ENCODE measurements around the gene VTI1A. TPM values are rescaled to one million over a fixed set of nuclear protein-coding genes. Genes with fewer than 3 reads are reported as not detected.

The VTI1A gene
- total RNA-seq, 1 experiment from 2014 or later = 61.7 TPM

GRCh38 chr10:112735041-112735695, 288.2 kb downstream of the VTI1A start:
- peaks cover 24% of the 10 kb centered on the region for H3K4me1 ChIP-seq (ENCODE audit: low read length)
- H3K9ac ChIP-seq (ENCODE audit: low read length) = no peak overlapping the region
- H3K27me3 ChIP-seq (ENCODE audit: low read length) = no peaks in the 10 kb centered on the region
- no peaks in the 10 kb centered on the region for H3K9me2 ChIP-seq (replicated peaks; ENCODE audit: insufficient read depth, low read length)
- H3K79me2 ChIP-seq (ENCODE audit: low read length) = no peaks in the 10 kb centered on the region
- H3K4me2 ChIP-seq (ENCODE audit: low read depth, low read length, poor library complexity, severe bottlenecking) = no peak overlapping the region
- no peak for DNase-seq
- H4K20me1 ChIP-seq (ENCODE audit: insufficient read depth, low read depth, low read length) = no peaks in the 10 kb centered on the region
- no peak overlapping the region for H2AFZ ChIP-seq (ENCODE audit: low read length)
- no peak overlapping the region for H3K27ac ChIP-seq (ENCODE audit: low read length)
- H3K36me3 ChIP-seq (ENCODE audit: insufficient read depth, low read length) = no peaks in the 10 kb centered on the region
- no peaks in the 10 kb centered on the region for H3K9me3 ChIP-seq (ENCODE audit: low read length)
- no peak overlapping the region for H3K4me3 ChIP-seq (ENCODE audit: low read length)

DNA sequence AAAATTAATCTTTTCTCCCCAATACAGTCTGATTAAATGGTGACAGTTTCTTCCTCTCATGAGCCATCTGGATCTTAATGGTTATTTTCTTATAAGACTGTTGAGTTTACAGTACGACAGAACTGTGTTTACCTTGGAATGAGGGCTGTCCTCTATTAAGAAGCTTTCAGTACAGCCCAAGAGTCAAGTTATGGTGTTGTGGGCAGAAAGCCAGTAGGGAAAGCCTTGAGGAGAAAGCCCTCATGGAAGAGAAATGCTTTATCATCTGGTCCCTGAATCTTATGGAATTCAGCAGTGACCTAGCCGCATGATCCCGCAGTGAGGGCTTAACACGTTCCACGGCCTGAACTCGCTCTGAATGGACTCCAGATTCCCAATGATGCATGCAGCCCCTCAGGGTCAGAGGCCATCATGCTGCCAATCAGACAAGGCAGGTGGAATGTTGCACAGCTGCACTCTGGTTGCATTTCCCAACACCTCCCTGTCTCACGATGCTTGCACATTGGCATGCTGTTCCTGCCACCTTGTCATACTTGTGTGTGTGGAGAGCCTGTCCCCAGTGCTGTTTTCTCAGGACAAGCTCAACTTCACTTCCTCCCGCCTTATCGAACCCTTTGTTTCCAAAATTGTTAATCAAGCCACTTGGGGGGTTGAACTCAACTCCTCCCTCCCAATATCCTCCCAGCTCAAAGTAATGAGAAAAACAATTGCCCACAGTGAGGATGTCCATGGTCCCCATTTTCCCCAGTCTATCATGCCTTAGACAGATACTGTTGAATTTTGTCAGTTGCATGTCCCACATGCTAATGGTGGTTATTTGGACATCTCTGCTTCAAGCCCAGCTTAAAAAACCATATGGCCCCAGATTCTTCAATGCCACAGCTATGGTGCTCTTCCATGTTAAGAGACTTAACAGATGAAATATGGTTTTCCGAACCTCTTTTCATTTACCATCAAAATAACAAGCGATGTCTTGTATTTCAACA, 291.9 kb downstream of the VTI1A start:
- no peaks in the 10 kb centered on the region for H3K9me2 ChIP-seq (replicated peaks; ENCODE audit: insufficient read depth, low read length)
- no peak overlapping the region for H3K9ac ChIP-seq (ENCODE audit: low read length)
- no peaks in the 10 kb centered on the region for H3K79me2 ChIP-seq (ENCODE audit: low read length)
- DNase-seq = no peak
- no peak overlapping the region for H3K4me2 ChIP-seq (ENCODE audit: low read depth, low read length, poor library complexity, severe bottlenecking)
- no peaks in the 10 kb centered on the region for H3K36me3 ChIP-seq (ENCODE audit: insufficient read depth, low read length)
- no peaks in the 10 kb centered on the region for H3K9me3 ChIP-seq (ENCODE audit: low read length)
- H2AFZ ChIP-seq (ENCODE audit: low read length) = no peak overlapping the region
- H4K20me1 ChIP-seq (ENCODE audit: insufficient read depth, low read depth, low read length) = no peaks in the 10 kb centered on the region
- no peaks in the 10 kb centered on the region for H3K4me1 ChIP-seq (ENCODE audit: low read length)
- no peak overlapping the region for H3K27ac ChIP-seq (ENCODE audit: low read length)
- no peaks in the 10 kb centered on the region for H3K27me3 ChIP-seq (ENCODE audit: low read length)
- H3K4me3 ChIP-seq (ENCODE audit: low read length) = no peak overlapping the region

- Histone ChIP-seq H3K79me2 (ENCODE audit: low read length) (no peaks in the 10 kb centered on the region), H3K9ac (ENCODE audit: low read length) (no peak overlapping the region), H3K9me3 (ENCODE audit: low read length) (no peaks in the 10 kb centered on the region), H3K4me2 (ENCODE audit: low read depth, low read length, poor library complexity, severe bottlenecking) (no peak overlapping the region), H2AFZ (ENCODE audit: low read length) (no peak overlapping the region), H3K9me2 (replicated peaks; ENCODE audit: insufficient read depth, low read length) (no peaks in the 10 kb centered on the region), H3K27me3 (ENCODE audit: low read length) (no peaks in the 10 kb centered on the region), H3K4me3 (ENCODE audit: low read length) (no peak overlapping the region), H3K27ac (ENCODE audit: low read length) (no peak overlapping the region), H3K4me1 (ENCODE audit: low read length) (no peaks in the 10 kb centered on the region), H3K36me3 (ENCODE audit: insufficient read depth, low read length) (no peaks in the 10 kb centered on the region), H4K20me1 (ENCODE audit: insufficient read depth, low read depth, low read length) (no peaks in the 10 kb centered on the region)
- DNase-seq = no peak
Observed at GRCh38 chr10:112739592-112740353, 292.8 kb downstream of the VTI1A start.

- no peaks in the 10 kb centered on the region for H3K27me3 ChIP-seq (ENCODE audit: low read length)
- H3K79me2 ChIP-seq (ENCODE audit: low read length) = no peaks in the 10 kb centered on the region
- no peaks in the 10 kb centered on the region for H3K9me3 ChIP-seq (ENCODE audit: low read length)
- H3K36me3 ChIP-seq (ENCODE audit: insufficient read depth, low read length) = no peaks in the 10 kb centered on the region
- H3K4me3 ChIP-seq (ENCODE audit: low read length) = no peak overlapping the region
- no peaks in the 10 kb centered on the region for H3K4me1 ChIP-seq (ENCODE audit: low read length)
- H3K9me2 ChIP-seq (replicated peaks; ENCODE audit: insufficient read depth, low read length) = no peaks in the 10 kb centered on the region
- H4K20me1 ChIP-seq (ENCODE audit: insufficient read depth, low read depth, low read length) = no peaks in the 10 kb centered on the region
- H3K27ac ChIP-seq (ENCODE audit: low read length) = no peak overlapping the region
- H2AFZ ChIP-seq (ENCODE audit: low read length) = no peak overlapping the region
- no peak for DNase-seq
- H3K4me2 ChIP-seq (ENCODE audit: low read depth, low read length, poor library complexity, severe bottlenecking) = no peak overlapping the region
- no peak overlapping the region for H3K9ac ChIP-seq (ENCODE audit: low read length)
Observed at GRCh38 chr10:112741830-112742402, 294.9 kb downstream of the VTI1A start.

DNA sequence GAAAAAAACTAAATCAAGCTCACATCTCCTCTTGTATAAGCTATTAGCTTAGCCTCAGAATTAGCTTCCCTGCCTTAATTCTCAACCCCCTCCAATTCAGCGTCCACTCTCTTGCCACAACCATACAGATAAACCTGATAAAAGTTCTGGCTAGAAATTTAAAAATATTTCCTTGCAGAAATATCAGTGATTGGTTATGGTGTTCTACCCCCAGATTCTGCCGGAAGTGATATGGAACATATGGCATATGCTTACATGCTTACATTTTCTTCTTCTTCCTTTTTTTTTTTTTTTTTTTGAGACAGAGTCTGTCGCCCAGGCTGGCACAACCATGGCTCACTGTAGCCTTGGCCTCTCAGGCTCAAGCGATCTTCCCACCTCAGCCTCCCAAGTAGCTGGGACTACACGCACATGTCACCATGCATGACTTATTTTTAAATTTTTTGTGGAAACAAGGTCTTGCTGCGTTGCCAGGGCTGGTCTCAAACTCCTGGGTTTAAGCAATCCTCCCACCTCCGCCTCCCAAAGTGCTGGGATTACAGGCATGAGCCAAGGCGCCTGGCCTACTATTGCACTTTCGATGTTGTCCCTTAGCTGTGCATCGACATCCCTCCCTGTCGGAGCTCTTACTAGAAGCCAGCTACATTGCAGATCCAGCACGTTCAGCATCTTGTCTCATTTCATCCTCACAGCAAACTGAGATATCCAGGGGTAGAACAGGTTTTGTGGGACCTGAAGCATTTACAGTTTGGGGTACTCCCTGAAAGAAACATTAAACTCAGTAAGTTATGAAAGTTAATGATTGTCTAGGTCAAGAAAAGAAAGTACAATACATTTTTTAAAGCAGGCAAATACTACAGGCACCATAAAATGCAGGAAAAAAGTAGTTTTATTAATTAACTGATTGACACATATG, 297.4 kb downstream of the VTI1A start:
- H3K9ac ChIP-seq (ENCODE audit: low read length) = no peak overlapping the region
- H3K4me2 ChIP-seq (ENCODE audit: low read depth, low read length, poor library complexity, severe bottlenecking) = no peak overlapping the region
- no peaks in the 10 kb centered on the region for H3K27me3 ChIP-seq (ENCODE audit: low read length)
- no peaks in the 10 kb centered on the region for H3K4me1 ChIP-seq (ENCODE audit: low read length)
- H3K9me3 ChIP-seq (ENCODE audit: low read length) = no peaks in the 10 kb centered on the region
- no peak overlapping the region for H3K27ac ChIP-seq (ENCODE audit: low read length)
- H2AFZ ChIP-seq (ENCODE audit: low read length) = no peak overlapping the region
- H4K20me1 ChIP-seq (ENCODE audit: insufficient read depth, low read depth, low read length) = no peaks in the 10 kb centered on the region
- H3K79me2 ChIP-seq (ENCODE audit: low read length) = no peaks in the 10 kb centered on the region
- no peak for DNase-seq
- H3K4me3 ChIP-seq (ENCODE audit: low read length) = no peak overlapping the region
- no peaks in the 10 kb centered on the region for H3K36me3 ChIP-seq (ENCODE audit: insufficient read depth, low read length)
- no peaks in the 10 kb centered on the region for H3K9me2 ChIP-seq (replicated peaks; ENCODE audit: insufficient read depth, low read length)

DNA sequence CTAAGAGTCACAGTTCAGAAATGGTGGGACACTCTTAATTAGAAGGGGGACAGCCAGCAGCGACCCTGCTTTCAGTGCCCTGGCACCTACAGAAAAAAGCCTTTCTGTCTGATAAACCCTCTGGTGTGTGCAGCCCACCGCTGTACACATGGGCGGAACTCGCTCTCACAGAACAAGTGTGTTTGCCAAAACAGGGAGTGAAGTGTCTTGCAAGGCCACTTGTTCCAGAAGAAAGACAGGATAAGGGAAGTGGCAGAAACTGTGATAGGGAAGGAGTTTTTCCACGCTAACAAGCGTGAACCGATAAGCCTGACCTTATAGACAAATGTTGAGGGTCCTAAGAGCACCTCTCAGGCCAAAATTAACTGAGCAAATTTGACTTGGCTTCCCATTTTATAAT, 299.3 kb downstream of the VTI1A start:
- H3K4me3 ChIP-seq (ENCODE audit: low read length) = no peak overlapping the region
- H3K9me3 ChIP-seq (ENCODE audit: low read length) = no peaks in the 10 kb centered on the region
- no peaks in the 10 kb centered on the region for H3K9me2 ChIP-seq (replicated peaks; ENCODE audit: insufficient read depth, low read length)
- DNase-seq = no peak
- H3K4me1 ChIP-seq (ENCODE audit: low read length) = no peaks in the 10 kb centered on the region
- H4K20me1 ChIP-seq (ENCODE audit: insufficient read depth, low read depth, low read length) = no peaks in the 10 kb centered on the region
- no peak overlapping the region for H2AFZ ChIP-seq (ENCODE audit: low read length)
- no peak overlapping the region for H3K4me2 ChIP-seq (ENCODE audit: low read depth, low read length, poor library complexity, severe bottlenecking)
- H3K27ac ChIP-seq (ENCODE audit: low read length) = no peak overlapping the region
- H3K27me3 ChIP-seq (ENCODE audit: low read length) = no peaks in the 10 kb centered on the region
- no peaks in the 10 kb centered on the region for H3K79me2 ChIP-seq (ENCODE audit: low read length)
- no peak overlapping the region for H3K9ac ChIP-seq (ENCODE audit: low read length)
- no peaks in the 10 kb centered on the region for H3K36me3 ChIP-seq (ENCODE audit: insufficient read depth, low read length)

DNA sequence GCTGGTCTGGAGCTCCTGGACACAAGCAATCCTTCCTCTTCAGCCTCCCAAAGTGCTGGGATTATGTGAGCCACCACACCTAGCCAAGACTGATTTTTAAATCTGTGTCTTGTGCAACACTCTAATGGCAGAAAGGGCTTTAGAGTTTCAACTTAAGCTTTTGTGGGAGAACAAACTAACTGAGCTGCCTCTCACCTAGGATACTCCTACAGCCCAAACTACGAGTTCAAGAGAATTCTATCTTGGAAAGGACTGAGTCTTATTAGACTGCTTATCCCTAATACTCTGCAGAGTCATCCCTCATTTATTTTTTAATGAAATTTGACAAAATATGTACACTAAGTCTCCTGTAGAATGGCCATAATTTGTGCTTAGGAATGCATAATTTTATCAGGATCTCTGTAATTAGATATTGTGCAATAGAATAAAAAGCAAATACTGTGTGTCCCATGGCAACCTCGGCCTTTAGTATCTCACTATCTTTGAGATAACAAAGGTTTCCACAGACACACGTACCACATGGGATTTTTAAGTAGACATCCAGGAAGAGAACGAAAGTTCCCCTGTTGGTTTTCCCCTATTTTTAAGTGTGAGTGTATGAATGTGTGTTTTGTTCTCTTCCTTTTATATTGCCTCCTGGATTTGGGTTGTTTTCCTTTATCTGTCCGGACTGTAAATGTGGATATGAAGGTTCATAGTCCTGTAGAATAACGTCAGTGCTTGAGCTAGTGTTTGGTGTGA, 303.6 kb downstream of the VTI1A start:
- Histone ChIP-seq H3K4me1 (ENCODE audit: low read length) (no peaks in the 10 kb centered on the region), H3K36me3 (ENCODE audit: insufficient read depth, low read length) (no peaks in the 10 kb centered on the region), H4K20me1 (ENCODE audit: insufficient read depth, low read depth, low read length) (no peaks in the 10 kb centered on the region), H3K9me3 (ENCODE audit: low read length) (no peaks in the 10 kb centered on the region), H2AFZ (ENCODE audit: low read length) (no peak overlapping the region), H3K4me3 (ENCODE audit: low read length) (no peak overlapping the region), H3K9me2 (replicated peaks; ENCODE audit: insufficient read depth, low read length) (no peaks in the 10 kb centered on the region), H3K4me2 (ENCODE audit: low read depth, low read length, poor library complexity, severe bottlenecking) (no peak overlapping the region), H3K27me3 (ENCODE audit: low read length) (no peaks in the 10 kb centered on the region), H3K79me2 (ENCODE audit: low read length) (no peaks in the 10 kb centered on the region), H3K27ac (ENCODE audit: low read length) (no peak overlapping the region), H3K9ac (ENCODE audit: low read length) (no peak overlapping the region)
- no peak for DNase-seq
